Stimulated activated CD8-positive, alpha-beta memory T cell treated with anti-CD3 and anti-CD28 coated beads, Interleukin-7, amount 100 ng/mL, for 1 hour (primary cell): Measurements from ENCODE around the gene PTPRC.
"Not testable (repeated sequence)": the region's sequence is repeated elsewhere in the genome, so short reads cannot be mapped to it uniquely, and the experiment has no call there.

Experiments used
- DNase-seq, 2 donors: peaks; one replicate each; pipeline ENCODE4 v3.0.0-alpha.2; 2020; ENCODE audit warnings: low read depth in 2 of 2

PTPRC gene, protein sequence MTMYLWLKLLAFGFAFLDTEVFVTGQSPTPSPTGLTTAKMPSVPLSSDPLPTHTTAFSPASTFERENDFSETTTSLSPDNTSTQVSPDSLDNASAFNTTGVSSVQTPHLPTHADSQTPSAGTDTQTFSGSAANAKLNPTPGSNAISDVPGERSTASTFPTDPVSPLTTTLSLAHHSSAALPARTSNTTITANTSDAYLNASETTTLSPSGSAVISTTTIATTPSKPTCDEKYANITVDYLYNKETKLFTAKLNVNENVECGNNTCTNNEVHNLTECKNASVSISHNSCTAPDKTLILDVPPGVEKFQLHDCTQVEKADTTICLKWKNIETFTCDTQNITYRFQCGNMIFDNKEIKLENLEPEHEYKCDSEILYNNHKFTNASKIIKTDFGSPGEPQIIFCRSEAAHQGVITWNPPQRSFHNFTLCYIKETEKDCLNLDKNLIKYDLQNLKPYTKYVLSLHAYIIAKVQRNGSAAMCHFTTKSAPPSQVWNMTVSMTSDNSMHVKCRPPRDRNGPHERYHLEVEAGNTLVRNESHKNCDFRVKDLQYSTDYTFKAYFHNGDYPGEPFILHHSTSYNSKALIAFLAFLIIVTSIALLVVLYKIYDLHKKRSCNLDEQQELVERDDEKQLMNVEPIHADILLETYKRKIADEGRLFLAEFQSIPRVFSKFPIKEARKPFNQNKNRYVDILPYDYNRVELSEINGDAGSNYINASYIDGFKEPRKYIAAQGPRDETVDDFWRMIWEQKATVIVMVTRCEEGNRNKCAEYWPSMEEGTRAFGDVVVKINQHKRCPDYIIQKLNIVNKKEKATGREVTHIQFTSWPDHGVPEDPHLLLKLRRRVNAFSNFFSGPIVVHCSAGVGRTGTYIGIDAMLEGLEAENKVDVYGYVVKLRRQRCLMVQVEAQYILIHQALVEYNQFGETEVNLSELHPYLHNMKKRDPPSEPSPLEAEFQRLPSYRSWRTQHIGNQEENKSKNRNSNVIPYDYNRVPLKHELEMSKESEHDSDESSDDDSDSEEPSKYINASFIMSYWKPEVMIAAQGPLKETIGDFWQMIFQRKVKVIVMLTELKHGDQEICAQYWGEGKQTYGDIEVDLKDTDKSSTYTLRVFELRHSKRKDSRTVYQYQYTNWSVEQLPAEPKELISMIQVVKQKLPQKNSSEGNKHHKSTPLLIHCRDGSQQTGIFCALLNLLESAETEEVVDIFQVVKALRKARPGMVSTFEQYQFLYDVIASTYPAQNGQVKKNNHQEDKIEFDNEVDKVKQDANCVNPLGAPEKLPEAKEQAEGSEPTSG (N-terminal part only)

DNA sequence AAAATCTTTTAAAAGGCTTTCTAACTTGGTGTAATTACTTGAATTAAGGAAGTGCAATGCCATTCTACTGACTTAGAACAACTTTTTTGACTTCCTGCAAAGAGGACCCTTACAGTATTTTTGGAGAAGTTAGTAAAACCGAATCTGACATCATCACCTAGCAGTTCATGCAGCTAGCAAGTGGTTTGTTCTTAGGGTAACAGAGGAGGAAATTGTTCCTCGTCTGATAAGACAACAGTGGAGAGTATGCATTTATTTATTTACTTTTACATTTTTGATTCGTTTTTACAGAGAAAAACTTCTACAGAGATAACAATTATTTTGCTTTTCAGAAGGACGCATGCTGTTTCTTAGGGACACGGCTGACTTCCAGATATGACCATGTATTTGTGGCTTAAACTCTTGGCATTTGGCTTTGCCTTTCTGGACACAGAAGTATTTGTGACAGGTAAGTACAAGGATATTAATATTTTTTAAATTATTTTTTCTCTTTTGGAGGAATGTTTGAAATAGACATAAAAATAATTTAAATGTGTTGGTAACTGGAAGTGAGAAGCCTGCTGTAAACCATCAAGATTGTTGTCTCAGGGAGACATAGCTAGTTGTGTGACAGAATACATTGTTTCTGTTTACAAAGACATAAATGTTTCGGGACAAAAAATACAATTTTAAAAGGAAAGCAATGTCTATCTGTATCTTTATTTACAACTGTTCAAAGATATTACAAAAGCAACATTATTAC is at the start of gene PTPRC:
Gene PTPRC (plus strand): TSS at position 147 of the 742 bp plus-strand sequence. CDS start 229 bp downstream, at position 376.
- no peak for DNase-seq

DNA sequence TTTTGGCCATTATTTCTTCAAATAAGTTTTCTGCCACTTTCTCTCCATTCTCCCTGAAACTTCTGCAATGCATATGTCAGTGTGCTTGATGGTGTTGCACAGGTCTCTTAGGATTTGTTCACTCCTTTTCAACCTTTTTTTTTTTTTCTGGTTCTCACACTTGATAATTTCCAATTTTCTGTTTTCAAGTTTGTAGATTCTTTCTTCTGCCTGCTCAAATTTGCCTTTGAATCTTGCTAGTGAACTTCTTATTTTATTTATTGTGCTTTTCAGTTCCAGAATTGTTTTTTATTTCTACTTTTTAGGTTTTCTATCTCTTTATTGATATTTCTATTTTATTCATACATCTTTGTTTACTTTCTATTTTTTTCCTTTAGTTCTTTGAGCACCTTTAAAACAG is 48.4 kb upstream of the PTPRC start:
- DNase-seq: no peak

DNA sequence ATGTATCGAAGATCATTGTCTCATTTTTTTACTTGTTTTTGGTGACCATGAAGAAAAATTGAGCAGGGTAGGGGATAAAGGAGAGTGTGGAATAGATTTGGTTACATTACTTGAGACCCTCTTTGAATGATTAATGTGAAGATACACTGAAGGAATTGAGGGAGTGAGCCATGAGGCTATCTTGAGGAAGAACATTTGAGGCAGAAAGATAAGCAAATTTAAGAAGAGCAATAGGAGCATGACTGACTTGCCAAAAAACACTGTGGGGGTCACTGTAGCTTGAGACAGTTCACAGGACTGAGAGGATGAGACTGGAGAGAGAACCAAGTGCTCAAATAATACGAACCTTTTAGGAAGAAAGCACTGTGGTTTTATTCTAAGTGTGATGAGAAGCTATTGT is 43.1 kb upstream of the PTPRC start:
- no peak for DNase-seq

DNA sequence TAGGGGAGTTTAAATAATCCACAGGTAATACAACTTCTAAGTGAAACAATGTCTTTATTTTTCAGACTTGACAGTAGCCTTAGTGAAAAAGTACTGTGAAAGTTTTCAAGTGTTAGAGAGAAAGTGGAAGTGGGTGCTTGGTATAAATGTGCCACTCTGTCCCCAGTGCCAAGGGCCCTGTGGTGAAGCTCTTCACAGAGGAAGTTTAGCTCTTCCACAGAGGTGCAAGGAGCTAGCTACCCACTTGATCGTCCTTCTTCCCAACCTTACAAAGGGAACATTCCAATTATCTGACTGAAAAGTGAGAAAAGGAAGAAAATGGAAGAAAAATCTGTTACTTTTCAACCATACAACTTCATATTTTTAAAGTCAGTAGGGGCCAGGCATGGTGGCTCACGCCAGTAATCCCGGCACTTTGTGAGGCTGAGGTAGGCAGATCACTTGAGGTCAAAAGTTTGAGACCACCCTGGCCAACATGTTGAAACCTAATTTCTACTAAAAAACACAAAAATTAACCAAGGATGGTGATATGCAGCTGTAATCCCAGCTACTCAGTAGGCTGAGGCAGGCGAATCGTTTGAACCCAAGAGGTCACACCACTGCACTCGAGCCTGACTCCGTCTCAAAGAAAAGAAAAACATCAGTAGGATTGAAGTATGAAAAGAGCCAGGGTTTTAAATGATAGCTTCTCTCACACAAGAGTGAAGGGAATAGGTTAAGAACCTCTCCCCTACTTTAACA is 41.0 kb upstream of the PTPRC start:
- DNase-seq: no peak

DNA sequence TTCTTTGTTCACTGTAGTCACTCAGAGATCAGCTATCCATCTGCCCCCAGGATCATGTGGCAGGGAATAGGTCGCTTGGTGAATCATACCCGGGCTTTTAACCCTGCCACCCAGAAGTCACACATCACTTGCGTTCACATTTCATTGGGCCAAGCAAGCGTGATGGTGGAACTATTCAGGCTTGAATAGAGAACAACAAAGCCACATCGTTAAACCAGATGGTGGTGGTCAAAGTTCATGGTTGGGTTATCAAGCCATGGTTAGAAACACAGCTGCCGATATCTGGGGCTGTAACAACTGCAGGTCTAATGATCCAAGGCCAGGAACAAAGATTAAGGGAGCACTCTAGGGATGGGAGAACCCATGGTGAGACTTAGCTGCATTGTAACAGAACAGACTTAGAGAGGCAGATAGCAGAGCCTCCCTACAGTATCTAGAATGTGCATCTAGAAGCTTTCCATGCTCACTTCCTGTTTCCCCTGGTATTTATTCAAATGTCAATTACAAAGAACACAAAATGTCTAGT is 40.0 kb upstream of the PTPRC start:
- no peak for DNase-seq

DNA sequence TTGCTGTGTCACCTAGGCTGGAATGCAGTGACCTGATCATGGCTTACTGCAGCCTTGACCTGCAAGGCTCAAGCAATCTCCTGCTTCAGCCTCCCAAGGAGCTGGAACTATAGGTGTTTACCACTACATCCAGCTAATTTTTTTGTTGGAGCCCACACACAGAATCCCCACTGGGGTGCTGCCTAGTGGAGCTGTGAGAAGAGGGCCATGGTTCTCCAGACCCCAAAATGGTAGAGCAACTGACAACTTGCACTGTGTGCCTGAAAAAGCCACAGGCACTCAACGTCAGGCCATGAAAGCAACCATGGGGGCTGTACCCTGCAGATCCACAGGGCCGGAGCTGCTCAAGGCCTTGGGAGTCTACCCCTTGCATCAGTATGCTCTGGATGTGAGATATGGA is 39.1 kb upstream of the PTPRC start:
- no peak for DNase-seq

DNA sequence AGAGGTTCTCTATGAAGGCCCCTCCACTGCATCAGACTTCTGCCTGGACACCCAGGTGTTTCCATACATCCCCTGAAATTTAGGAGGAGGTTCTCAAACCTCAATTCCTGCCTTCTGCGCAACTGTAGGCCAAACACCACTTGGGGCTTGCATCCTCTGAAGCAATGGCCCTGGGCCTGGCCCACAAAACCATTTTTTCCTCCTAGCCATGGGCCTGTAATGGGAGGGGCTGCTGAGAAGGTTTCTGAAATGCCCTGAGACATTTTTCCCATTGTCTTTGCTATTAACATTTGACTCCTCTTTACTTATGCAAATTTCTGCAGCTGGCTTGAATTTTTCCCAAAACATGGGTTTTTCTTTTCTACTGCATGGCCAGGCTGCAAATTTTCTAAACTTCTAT is 37.9 kb upstream of the PTPRC start:
- DNase-seq: no peak

DNA sequence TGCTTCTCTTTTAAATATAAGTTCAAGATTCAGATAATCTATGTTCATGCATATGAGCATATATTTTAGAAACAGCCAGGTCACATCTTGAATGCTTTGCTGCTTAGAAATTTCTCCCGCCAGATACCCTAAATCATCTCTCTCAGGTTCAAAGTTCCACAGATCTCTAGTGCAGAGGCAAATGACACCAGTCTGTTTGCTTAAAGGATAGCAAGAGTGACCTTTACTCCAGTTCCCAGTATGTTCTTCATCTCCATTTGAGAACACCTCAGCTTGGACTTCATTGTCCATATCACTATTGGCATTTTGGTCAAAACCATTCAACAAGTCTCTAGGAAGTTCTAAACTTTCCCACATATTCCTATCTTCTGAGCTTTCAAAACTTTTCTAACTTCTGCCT is 37.5 kb upstream of the PTPRC start:
- not testable (repeated sequence) for DNase-seq

DNA sequence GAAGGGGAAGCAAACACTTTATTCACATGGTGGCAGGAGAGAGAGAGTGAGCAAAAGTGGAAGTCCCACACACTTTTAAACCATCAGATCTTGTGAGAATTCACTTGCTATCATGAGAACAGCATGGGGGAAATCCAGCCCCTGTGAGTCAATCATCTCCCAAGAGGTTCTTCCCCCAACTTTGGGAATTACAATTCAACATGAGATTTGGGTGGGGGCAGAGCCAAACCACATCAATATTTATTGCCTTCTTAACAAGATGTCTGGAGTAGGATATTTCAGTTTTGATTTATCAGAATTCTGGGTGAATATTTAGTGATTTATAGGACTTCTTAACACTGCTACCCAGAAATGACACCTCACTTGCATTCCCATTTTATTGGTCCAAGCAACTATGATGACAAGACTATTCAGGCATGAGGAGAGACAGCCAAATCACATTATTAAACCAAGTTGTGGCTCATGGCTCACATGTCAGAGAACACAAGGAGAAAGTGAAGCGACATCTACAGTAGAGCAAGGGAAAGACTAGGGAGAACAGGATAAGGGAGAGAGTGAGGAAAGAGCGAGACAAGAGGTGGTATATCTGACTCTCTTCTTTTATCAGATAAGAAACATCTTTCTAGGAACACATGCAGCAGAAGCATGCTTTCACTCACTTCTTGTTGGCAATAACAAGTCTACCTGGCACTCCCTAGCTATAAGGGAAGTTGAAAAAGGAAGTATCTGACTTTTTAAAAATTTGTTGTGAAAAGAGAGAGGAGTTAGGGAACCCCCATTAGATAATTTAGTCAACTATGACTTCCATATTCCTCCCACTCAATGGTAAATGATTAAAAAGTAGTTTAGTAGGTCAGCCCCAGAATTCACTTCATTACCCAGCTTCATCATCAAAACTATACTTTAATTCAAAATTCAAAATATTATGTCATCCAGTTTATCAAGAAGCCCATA is 36.6 kb upstream of the PTPRC start:
- no peak for DNase-seq

DNA sequence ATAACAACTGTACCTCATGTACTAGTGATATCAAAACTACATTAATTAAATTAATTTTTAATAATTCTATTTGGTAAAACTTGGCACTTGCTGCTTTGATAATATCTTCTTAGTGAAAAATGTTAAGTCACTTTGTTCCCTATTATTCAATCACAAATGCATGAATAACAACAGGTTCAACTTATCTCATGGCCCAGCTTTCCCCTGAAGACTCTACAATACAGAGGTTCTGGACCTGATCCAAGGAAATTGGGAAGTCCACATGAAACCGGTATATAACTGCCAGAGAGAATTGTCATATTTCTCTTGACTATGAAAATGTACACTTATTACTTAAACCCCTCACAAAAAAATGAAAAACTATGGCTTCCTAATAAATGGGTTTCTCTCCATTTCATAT is 33.9 kb upstream of the PTPRC start:
- DNase-seq: no peak

DNA sequence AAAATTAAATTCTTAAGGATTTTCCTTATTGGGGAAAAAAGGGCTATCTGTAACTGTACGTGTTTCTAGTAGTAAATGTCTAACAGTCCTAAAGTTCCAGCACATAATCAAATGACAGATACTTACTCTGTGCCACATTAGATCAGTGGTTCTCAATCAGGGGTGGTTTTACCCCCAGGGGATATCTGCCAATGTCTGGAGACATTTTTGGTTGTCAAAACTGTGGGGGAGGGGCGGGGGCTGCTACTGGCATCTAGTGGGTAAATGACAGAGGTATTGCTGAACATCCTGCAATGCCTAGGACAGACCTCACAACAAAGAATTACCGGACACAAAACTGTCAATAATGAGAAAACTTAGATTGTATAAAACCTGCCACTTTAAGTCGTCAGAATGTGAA is 33.4 kb upstream of the PTPRC start:
- DNase-seq: no peak

DNA sequence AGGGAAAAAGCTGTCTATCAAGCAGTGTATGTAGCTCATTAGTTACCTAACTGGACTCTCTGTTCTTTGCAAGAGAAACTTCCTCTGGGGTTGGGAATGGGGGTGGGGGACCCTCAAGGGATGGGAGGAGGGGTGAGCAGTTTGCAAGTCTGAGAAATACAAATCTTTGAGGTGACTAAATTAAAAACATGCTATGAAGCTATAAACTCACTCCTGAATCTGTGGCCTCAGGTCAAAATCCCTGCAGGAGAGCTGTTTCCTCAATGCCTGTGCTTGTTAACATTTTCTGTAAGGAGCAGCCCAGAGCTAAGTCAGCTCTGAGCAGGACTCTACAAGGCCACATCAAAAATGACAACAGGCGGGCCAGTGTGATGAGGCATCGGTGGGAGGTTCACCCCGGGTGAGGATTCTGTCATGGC is 32.8 kb upstream of the PTPRC start:
- no peak for DNase-seq

DNA sequence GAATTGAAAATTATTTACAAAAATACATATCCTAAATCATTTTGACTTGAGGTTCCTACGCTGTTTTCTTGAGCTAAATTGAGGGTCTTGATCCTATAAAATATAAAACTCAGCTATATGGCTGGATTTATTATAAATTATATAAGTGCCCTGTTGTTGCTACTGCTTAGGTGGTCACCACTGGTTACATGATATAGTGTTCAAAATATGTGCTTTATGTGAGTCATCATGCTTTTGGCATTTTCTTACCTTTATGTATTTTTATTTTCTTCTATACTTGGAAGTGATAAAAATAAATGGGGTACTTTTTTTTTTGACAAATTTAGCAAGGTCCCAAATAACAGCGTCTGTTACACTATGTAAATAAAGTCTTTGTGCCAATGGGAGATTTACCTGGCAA is 31.1 kb upstream of the PTPRC start:
- no peak for DNase-seq

DNA sequence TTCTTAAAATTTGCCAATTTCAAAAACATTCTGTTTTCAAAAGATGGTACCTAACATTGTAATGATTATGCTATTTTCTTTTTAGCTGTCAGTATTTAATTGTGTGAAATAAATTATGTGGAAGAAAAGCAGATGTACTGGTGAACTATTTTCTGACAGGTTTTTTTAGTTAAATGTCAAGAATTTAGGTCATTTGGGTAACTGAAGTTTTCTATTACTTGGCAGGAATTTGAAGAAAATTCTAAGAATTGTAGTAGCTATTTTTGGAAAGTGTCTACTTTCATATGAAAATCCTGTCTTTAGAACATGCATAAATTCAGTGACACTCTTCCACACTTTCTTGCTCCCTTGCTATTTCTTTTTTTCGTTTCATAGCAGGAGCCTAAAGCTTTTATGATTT is 28.5 kb upstream of the PTPRC start:
- no peak for DNase-seq

DNA sequence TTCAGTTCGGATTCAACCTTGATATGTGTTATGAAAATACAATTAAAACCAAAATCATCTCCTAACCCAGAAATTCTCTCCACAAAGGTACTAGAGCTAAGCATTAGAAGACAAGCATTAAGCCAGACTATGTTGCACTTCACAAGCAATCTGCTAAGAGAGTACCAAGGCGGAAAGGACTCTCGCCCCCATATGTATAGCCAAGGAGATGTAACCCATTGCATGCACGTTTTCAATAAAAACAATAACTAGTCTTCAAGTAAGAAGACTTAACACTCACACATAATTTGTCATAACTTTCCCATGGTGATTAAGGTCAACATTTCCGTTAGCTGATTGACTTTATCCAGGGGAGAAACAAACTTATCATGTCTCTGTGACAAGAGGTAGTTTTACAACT is 27.6 kb upstream of the PTPRC start:
- no peak for DNase-seq

DNA sequence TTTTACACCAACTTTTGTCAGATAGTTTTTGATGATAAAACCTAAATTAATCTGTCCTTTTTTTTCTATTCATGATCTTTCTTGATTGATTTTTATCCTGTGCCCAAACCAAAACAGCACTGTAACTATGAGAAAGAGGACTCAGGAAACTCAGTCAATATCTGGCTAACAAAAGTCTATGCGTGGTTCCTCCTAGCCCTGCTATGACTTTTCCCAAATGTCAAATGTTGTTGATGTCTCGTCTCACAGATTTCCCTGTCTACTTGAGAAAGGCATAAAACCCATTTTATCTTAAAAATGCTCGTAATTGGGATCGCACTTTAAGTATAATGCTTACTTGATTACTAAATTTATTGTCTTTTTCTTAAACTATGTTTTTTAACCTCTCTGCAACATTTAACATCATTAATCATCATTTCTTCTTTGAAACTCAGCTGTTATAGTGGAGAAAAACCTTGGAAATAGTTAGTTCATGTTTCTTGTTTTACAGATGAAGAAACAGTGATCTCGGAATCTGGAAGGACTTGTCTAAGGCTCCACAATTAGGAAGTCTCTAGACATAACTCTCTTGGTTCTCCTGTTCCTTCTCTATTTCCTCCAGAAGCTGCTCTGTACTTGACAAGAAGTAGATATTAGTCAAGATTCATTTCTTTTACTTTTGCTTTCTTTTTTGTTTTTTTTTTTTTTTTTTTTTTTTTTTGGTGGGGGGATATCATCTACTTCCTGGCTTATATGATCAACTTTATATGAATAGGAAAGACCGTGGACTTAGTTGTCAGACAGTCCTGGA is 26.2 kb upstream of the PTPRC start:
- no peak for DNase-seq

DNA sequence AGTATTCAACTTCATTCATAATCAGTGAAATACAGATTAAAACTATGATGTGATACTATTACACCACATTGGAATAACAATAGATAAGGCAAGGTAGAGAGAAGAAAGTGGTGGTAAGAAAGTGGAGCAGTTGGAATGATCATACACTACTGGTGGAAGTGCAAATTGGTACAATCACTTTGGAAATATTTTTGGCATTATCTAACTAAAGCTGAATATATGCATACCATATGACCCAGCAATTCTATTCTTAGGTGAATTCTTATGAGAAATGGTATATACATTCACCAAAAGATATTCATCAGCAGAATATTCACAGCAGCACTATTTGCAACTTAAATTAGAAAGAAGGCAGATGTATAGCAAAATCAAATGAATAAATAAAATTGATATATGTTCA is 21.4 kb upstream of the PTPRC start:
- DNase-seq: no peak

DNA sequence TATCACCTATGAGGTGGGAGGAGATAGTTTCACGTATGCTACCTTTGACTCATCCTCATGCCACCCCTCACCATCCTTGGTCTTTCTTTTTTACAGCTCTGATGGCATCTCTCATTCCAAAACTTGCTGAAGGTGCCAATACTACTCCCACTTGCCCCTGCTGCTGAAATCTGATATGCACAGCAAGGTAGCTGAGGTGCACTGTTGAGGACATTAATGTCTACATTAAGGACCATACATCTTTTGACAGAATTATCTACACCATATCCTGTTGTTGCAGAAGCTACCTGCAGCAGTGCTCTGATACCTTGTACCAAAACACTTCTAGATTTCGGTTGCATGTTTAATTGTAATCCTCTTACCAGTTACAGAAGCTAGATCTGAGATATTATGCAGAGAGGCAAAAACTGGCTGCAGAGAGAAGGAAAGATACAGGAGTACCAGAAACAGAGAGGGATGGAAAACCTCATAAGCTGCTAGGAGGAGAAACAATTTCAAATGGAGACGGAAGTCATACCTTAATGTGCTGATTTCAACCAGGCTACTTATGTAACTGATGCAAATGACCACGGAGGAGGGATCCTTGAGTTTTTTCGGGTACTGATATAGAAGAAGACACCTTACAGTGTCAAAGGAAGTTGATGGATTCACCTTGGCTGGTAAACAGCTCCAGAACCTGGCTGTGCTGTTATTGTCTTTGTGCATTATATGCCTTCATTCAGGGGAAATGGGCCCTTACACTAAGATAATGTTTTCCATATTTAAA is 19.3 kb upstream of the PTPRC start:
- DNase-seq: no peak
